Adipose tissue (tissue), 3 donors: Measurements from ENCODE around the gene LSAMP. TPM values are rescaled to one million over a fixed set of nuclear protein-coding genes. Genes with fewer than 3 reads are reported as not detected.

Source experiments
- H3K27ac ChIP-seq: one replicate; pipeline ENCODE4 v1.5.1; 2013; ENCODE audit warnings: low read depth, low read length
- WGBS, 3 donors: extraction: QIAGEN DNeasy Blood & Tissue Kit; methylation state at CpG; one replicate each; pipeline ENCODE4 v1.1.7; 2013; 5-methylcytosine and 5-hydroxymethylcytosine counted together
- polyA plus RNA-seq, 3 donors: library from polyadenylated mRNA; stranded (reverse); fragments of 200-250 nt; gene quantifications; one replicate each; pipeline ENCODE4 v1.2.3, GENCODE V29; 2013
- donor health status: healthy with polysubstance abuse.
- donor health status: Bipolar disorder and iron deficiency.
- donor health status: healthy.

The LSAMP gene
- polyA plus RNA-seq, 3 donors: 0.38 to 2.1 (median 1.4) TPM

DNA sequence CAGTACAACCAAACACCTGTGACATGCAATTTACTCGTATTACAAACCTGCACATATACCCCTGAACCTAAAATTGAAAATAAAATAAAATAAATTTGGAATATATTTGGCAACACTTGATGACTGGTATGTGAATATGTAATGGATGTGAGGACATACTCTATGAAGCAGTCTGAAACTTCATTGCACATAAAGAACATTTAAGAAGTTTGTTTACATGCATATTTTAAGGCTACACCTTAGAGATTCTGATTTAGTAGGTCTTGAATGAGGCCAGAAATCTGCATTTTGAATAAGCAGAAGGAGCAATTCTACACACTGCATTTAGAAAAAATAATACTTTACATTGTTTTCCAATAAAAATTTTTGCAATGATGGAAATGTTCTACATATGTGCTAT lies 284.7 kb downstream of the LSAMP start:
- H3K27ac ChIP-seq: no peak overlapping the region
- WGBS, 3 donors: 80 to 91% (median 86%) methylated on average over 1 of the region's 1 CpG

DNA sequence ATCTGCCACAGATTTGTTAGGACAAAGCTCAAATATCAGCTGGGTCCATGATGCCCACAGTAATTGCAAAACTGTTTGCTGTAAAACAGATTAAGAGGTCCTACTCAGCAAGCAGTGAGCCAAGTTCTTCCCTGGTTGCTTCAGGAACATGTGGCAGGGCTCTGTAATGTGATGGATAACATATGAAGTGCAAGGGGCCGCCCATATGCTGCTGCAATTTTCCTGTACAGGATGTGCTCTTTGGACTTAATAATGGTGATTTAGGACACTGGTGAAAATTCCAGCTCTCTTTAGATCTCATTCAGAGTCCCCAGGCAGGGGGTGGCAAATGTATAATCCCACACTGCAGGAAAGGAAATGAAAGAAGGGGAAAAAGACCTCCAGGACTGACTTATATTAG lies 289.4 kb downstream of the LSAMP start:
- WGBS, 3 donors: 48 to 58% (median 52%) methylated on average over 1 of the region's 1 CpG

DNA sequence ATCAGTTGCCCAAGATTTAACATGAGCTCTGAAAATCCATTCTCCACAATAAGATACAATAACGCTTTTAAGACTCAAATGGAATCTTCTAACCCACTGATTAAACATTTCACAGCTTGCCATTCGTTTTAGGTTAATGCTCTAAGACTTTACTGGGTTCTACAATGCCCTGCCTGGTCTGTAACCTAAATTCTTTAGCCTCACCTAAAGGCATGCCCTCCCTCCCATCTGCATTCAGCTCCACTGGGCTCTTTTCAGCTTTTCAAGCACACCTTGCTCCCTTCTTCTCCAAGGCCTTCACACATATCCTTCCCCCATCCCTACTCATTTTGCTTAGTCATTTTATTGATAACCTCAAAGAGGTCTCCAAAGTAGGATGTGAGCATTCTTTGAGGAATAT lies 290.9 kb downstream of the LSAMP start:
- 53 to 68% (median 65%) methylated on average over 2 of the region's 2 CpGs for WGBS, 3 donors
- no peak overlapping the region for H3K27ac ChIP-seq

More for the DNA sequence above, 289.4 kb downstream of the LSAMP start:
- no peak overlapping the region for H3K27ac ChIP-seq

DNA sequence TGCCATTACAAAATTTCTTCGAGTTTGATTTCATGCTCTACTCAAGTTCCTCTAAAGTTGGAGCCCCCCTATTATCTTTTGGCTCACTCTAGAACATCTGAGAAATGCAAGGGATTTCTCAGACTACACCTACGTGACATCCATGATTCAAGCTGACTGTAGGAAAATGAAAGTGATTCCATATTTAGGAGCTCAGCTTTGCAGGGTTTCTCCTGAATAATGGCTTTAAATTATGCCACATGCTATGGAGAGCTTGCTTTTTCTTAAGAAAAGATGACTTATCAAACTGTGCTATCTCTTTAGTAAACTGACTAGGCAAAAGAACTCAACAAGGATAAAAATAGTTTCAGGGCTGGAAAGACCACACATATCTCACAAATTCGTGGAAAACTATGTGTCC lies 292.1 kb downstream of the LSAMP start:
- WGBS, 3 donors: 42 to 50% (median 46%) methylated on average over 3 of the region's 3 CpGs
- no peak overlapping the region for H3K27ac ChIP-seq

DNA sequence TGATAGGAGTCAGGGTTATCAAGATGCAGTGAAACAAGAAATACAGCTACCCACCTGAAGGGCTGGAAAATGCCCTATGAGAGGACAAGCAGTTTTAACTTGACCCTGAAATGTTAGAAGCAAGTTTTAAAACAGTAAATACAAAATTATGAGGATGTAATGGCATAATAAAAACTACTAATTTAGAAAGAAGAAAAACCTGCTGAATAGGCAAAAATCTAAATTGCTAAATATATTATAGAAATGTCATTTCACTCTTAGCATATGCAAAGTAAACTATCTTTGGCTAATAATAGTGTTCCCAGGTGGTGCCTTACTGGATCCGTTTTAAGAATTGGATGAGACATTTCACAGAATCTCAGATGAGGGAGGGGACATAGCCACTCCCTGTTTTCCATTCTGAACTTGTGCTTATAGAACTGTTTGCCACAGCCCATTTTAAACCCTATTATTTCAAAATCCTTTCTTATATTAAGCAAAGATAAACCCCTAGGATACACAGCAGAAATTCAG lies 294.6 kb downstream of the LSAMP start:
- WGBS, 3 donors: 42 to 63% (median 47%) methylated on average over 1 of the region's 1 CpG

DNA sequence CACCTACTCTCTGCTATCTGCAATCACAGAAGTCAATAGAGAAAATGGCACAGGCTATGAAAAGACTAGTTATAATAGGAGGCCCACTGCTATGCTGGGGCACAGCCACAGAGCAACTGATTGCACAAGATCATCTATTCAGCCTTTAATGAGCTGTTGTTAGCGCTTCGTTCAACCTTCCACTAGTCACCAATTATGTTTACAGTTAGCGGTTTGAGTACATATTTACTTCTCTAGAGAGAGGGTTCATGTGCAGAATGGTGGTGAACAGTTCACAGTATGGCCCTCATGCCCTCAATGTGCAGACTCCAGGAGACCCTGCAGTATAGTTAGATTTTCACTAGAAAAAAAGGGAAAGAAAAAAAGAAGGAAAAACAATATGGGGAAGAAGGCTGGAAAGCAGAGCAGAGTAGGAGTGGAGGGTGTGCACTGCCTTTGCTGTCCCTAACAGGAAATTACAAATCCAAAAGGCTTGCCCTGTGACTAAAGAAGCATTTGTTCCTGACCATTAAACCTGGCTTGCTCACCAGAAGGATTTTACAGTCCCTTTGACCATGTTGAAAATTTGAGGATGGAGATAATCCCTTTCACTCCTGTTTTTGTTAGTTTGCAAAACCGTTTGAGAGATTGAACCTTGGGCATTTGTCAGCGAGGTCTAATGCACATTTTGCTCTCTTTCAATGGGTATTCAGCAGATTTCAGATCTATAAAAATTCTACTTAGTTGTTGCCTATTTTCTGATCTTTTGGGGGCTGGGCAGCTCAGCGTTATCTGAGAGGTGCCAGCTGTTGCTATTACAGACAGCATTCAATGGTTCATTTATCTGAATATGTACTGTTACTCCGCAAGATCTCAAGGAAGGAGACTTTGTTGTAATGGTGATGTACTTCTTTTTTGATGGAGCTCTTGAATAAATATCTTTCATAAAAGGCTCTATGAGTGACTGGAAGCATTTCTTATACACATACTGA lies 296.1 kb downstream of the LSAMP start:
- H3K27ac ChIP-seq: no peak overlapping the region
- WGBS, 3 donors: 51 to 81% (median 78%) methylated on average over 7 of the region's 7 CpGs

More for the DNA sequence above, 294.6 kb downstream of the LSAMP start:
- no peak overlapping the region for H3K27ac ChIP-seq

DNA sequence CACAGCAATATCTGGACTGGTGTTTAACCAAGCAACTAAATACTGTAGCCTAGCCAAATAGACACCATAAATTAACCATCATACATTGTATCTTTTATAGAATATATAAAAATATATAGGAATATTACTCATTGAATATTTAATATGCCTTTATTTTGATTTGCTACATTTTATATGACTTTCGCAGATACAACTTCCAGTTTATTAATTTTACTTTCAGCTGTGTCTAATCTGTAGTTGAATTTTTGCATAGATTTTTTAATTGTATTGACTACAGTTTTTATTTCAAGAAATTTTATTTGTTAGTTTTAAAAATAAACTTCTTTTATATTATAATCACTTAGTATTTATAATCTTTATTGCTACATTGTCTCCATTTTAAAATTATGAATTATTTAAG lies 299.7 kb downstream of the LSAMP start:
- 91 to 100% (median 98%) methylated on average over 1 of the region's 1 CpG for WGBS, 3 donors
- no peak overlapping the region for H3K27ac ChIP-seq

DNA sequence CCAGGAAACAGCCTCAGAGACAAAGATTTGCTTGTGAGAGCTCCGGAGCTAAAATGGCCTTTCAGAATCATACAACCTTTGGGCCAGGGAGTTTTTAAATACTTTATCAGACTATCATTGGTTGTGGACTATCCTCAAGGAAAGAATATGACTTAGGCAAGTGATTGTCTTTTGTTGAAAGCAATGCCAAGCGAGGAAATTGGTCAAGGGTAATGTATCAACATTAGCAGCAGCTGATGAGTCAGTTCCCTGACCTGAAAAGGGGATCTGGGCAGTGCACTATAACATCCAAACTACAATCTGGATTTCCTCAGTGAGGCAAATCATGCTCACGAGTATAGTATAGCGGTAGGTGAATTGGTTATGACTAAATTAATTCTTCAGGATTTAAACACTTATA lies 303.6 kb downstream of the LSAMP start:
- no peak overlapping the region for H3K27ac ChIP-seq
- WGBS, 3 donors: 84 to 87% (median 87%) methylated on average over 4 of the region's 4 CpGs

DNA sequence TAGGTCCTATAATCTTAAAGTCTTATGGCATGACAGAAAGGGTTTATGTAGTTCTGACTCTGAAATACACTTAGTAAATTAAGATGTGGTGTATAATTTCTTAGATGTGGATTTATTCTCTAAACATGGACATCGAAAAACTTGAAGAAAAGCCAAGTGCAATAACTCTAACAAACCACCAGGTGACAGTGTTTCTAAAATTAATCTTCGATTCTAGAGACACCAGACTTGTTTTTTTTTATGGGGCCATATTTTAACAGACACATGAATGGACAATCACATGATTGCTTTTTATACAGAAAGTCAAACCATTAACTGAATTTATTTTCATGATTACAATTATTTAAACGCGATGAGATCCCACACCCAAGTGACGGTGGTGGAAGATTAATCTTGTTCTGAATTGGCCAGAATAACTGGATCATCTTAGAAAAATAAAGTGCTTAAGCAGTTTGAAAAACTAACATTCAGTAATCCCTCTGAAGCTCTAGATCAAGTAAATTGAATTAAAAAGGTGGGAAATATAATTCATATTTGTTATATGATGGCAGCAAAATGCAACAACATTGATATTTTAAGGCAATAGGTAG lies 305.1 kb downstream of the LSAMP start:
- WGBS, 3 donors: 22 to 27% (median 26%) methylated on average over 5 of the region's 5 CpGs
- no peak overlapping the region for H3K27ac ChIP-seq

DNA sequence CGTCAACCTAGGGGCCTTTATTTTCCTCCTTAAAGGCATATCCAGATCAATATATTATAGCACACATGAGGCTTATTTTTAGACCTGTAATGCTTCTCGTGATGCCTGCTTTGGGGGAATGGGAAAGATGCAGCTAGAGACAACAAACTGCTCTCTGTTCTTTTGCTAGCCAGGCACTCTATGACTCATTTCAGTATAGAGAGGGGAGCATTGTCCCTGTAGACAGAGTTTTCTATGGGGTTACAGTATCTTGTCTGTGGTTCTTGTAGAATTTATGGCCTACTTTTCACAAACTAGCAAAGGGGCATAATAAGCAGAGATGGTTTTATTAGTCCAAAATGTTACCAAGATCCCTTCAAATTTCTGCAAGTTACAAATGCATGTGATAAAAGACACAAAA lies 305.6 kb downstream of the LSAMP start:
- no peak overlapping the region for H3K27ac ChIP-seq
- 67 to 84% (median 80%) methylated on average over 2 of the region's 2 CpGs for WGBS, 3 donors

DNA sequence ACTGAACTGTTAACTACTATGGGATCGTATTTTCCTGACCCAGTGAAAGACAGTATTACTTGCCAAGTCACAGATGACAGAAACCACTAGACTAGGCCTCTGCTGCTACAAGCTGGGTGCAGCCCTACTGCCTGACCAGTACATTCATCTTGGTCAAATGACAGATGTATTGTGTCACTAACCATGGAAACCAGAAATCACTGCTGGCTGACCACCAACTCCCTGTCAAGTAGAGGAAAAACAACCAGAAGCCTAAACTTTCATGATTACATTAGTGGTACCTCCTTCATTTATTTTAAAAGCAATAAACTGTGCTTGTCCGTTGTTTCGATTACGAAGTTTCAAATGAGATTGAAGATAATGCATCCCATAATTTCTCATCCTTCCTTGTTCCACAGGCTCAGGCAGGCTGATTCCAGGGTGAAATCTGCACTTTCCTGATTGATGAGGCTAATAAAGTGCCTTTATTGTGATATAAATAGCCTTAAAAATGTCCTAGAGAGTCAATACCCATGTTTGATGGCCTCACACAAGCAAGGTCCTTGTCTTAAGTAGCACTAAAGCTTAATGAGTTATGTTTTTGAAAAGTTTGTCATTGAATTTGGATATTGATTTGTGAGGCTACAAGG lies 309.7 kb downstream of the LSAMP start:
- WGBS, 3 donors: 39 to 51% (median 44%) methylated on average over 4 of the region's 4 CpGs
- H3K27ac ChIP-seq: no peak overlapping the region

DNA sequence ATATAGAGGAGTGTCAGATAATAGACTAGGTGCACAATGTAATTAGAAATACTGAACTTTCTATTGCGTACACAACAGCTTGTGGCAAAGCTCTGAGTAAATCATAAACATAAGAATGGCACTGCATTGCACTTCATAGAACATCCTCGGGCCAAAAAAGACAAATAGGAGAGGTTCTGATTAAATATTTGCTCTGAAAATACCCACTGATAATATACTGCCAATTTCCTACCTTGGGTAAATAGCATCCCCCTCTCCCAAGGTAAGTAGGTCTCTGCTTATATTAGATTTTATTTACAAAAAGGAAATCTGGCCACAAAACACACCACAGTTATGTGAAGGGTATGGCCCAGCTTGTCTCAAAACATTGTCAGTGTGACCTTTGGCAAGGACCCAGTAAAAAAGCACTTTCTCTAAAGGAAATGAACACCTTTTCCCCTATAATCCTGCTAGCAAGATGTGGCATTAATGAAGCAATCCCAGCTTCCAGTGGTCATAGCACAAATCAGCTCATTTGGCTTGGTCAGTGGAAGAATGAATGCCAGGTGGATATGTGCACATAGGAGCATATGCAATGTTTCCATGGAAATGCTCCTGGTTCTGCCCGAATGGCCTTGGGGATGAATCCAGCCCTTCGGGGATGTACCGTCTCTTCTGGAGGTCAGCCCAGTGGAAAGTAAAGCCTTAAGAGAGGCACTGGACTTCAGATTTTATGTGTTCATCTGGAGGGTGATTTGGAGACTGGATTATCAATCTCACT lies 315.9 kb downstream of the LSAMP start:
- 59 to 79% (median 72%) methylated on average over 5 of the region's 5 CpGs for WGBS, 3 donors
- no peak overlapping the region for H3K27ac ChIP-seq

DNA sequence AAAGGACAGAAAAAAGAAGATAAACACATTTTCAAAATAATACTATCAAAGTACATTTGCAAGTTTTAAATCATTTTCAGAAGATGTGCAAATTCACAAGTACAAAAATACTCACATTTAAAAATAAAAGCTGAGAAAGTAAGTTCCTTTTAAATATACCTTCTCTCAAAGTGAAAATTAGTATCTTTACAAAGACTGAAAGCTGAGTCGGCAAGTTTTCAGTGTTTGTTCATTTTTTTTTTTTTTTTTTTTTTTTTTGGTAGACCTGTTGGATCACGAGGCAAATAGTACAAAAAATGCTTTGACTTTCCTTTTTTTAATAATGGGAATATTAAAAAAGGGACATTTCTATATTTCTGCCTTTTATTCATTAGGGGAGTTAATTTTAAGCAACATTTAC lies 317.8 kb downstream of the LSAMP start:
- WGBS, 3 donors: 72 to 83% (median 82%) methylated on average over 2 of the region's 2 CpGs
- no peak overlapping the region for H3K27ac ChIP-seq

DNA sequence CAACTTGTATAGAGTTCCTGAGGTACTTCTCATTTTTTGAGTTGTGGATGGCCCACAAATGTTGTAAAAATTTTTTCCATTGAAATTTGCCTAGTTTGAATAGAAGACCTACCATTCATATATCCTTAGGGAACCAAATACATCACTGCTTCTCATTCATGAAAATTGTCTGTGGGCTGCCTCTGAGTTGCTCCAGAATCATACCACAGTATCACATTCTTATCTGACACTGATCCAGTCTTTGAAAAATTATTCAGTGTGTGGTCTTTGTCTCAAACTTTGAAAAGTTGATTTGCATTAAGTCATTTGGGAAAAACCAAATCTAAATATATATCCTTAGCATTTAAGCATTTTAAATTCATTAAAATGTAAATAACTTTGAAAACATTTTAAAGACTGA lies 321.1 kb downstream of the LSAMP start:
- no peak overlapping the region for H3K27ac ChIP-seq

DNA sequence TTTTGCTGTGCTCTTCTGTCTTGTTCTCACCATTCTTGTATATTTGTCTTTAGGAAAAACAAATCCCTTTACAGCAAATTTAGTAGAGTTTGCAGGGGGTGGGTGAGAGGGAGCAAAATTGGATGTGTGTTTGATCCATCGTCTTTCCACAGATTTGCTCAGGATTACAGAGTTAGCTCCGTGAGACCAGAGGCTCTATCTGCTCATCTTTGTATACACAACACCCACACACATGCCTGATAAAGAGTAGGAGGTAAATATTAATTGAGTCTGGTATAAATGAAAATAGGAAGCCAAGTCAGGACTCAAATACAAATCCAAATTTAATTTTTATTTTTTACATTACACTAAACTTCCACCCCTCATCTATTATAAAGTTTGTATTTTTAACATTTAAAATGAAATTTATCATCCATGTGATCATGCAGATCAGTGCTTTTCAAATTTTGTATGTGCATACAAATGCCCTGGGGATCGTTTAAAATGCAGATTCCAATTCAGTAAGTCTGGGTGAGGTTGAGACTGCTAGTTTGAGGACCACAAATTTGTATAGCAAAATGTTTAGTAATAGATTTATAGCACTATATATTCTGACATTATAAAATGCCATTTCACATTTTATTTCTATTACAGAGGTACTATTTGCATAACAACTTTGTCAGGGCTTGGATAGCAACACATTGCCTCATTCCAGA lies 326.7 kb downstream of the LSAMP start:
- H3K27ac ChIP-seq: no peak overlapping the region
- 35 to 59% (median 53%) methylated on average over 3 of the region's 3 CpGs for WGBS, 3 donors

DNA sequence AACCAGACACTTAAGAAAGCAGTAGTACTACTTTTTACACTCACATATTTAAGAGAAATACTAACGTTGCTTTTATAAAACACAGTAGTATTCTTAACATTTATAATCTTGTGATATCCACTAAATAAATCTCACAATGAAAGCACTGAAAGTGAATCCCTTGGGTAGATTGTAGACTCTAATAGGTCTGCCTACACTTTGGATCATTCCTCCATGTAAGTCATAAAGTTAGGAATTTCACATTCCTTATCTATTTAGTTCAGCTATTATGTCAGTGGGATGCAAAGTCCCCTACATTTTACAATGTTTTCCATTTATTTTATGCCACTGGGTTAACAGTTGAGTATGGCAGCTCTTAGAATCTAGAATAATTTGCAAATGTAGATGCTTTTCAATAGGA lies 330.7 kb downstream of the LSAMP start:
- WGBS, 3 donors: 55 to 77% (median 61%) methylated on average over 1 of the region's 1 CpG

DNA sequence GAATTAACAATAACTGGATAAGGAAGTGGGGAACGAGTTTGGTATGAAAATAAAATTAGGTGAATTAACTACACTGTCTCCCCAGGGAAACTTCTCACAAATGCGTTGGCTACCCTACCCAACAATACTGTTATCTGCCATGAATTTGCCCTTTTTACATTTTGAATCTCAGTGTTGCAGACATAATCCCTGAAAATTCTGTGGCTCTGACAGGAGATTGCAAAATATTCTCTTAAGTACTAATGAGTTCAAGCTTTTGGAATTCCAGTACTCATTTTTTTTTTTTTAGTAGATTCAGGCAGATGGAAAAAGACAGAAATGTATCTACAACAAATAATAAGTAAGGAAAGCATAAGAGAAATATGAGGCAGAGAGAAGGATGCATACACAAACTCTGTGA lies 332.6 kb downstream of the LSAMP start:
- H3K27ac ChIP-seq: no peak overlapping the region
- 33 to 37% (median 37%) methylated on average over 2 of the region's 2 CpGs for WGBS, 3 donors

More for the DNA sequence above, 330.7 kb downstream of the LSAMP start:
- no peak overlapping the region for H3K27ac ChIP-seq

DNA sequence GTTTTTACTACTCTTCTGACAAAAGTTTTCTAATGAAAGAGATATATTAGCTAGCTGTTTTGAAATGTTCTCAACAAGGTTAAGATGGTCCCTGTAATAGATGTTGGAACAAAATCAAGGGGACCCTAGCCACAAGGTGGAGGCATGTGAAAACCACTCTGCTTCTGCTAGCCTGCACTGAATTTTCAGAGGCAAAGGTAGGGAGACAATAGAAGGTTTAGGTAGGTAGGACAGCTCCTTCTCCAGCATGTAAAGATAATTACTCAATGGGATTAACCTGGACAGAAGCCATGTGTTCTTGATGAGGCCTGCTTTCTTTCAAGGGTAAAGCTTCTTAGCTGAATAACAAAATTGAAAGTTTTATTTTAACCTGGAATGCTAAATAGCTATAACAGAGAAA lies 333.5 kb downstream of the LSAMP start:
- no peak overlapping the region for H3K27ac ChIP-seq
